Effector CD4-positive, alpha-beta T cell (primary cell): ENCODE measurements around the gene HS6ST2.
"Not testable (repeated sequence)": the region's sequence is repeated elsewhere in the genome, so short reads cannot be mapped to it uniquely, and the experiment has no call there.

Source experiments
- DNase-seq: peaks from one replicate; pipeline ENCODE4 v3.0.0-alpha.2; 2020

The HS6ST2 gene

DNA sequence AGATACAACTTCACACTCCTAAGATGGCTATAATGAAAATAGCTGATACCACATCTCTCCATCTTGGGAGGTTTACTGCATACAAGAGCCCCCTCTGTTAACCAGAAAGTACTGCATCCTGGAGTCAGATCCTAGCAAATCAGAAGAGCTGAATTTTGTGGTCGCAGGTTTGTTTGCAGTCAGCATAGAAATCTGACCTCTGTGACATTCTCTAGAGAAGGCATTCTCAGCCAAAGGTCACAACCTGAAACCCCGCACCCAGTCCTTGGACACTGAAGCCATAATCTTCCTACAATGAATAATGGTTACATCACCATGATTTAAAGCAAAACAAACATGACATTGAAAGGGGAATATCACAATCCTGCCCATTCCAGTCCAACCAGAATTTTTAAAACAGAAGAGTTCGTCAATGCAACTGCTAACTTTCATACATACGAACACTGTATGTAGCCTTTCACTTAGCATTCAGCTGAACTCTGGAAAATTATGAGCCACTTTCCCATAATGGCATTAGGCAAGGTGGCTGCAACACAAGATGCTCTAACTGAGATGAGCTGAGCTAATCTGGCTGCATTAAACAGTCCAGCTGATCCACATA lies 17.6 kb downstream of the HS6ST2 start:
- DNase-seq: no peak

DNA sequence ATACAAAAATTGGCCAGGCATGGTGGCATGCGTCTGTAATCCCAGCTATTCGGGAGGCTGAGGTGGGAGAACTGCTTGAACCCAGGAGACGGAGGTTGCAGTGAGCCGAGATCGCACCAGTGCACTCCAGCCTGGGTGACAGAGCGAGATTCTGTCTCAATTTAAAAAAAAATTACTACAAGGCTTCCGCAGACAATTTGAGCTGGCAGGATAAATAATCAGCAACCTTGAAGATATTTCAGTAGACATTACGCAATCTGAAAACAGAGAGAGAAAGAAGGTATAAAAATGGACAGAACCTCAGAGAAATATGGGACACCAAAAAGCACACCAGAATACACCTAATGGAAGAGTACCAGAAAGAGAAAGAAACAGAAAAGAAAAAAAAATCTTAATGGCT lies 25.3 kb downstream of the HS6ST2 start:
- no peak for DNase-seq

DNA sequence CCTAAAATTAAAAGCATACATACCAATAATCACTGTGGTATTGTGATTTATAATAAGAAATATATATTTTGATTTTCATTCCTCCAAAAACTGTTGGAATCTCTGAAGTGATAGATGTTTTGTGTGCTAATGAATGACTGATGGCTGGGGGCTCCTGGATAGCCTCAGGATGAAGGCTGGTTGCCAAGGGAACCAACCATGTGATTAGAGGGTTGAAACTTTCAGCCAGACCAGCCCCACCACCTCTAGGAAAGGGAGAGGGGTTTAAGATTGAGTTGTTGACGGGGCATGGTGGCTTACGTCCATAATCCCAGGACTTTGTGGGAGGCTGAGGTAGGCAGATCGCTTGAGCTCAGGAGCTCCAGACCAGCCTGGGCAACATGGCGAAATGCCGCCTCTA lies 34.0 kb downstream of the HS6ST2 start:
- no peak for DNase-seq

DNA sequence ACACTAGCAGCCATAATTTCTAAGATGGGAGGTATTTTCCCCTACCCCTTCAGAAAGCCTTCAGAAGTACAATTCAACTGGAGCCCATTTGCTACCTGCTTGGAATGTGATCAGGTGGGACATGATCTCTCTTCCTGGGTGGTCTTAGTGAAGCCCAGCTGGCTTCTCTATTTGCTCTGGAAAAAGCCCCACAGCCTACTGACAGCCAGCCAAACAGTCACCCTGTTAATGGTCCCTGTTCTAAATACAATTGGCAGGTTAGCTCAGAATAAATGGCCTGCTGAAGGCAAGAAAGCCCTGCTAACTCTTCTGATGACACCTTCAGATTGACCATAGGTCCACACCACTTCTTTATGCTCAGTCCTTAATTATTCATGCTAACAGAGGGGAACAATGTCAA lies 39.9 kb downstream of the HS6ST2 start:
- DNase-seq: no peak

DNA sequence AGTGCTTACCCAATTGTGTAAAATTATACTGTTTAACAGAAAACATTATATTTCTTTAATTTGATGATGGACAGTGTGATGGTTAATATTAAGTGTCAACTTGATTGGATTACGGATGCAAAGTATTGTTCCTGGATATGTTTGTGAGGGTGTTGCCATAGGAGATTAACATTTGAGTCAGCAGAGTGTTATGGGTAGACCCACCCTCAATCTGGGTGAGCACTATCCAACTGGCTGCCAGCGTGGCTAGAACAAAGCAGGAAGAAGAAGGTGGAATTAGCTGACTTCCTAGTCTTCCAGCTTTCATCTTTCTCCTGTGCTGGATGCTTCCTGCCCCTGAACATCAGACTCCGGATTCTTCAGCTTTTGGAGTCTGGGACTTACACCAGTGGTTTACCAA lies 42.1 kb downstream of the HS6ST2 start:
- DNase-seq: no peak

DNA sequence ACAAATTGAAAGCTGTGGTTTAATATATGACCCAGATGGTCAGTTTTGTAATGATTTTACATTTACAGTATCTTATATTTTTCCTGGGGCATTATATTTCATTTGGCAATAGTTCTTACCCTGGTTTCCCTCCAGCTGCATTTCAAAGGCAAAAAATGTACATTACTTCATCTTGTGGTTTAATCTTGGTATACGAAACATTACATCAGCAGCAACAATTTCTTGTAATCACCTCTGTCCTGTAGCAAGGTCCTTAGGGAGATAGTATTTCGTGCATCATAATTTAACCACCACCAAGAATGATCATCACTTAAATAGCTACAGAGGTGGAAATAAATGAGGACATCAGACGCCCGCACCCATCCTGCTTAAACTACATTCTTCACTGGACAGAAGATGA lies 48.8 kb downstream of the HS6ST2 start:
- DNase-seq: no peak

DNA sequence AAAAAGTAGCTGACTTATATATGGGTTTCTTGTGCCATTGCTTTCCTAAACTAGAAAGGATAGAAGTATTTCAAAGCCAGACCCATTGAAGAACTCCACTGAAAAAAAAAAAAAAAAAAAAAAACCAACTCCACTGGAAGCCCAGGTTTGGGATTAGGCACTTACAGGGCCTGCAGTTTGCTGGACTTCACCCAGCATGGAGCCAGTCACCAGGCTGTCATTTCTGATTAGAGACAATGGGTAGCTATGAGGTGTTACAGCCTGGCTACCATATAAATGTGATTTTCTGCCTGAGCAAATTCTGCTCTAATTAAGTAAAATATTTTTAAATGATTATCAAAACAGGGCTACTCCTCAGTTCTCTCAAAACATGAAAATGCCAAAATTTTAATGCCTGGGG lies 49.5 kb downstream of the HS6ST2 start:
- no peak for DNase-seq

DNA sequence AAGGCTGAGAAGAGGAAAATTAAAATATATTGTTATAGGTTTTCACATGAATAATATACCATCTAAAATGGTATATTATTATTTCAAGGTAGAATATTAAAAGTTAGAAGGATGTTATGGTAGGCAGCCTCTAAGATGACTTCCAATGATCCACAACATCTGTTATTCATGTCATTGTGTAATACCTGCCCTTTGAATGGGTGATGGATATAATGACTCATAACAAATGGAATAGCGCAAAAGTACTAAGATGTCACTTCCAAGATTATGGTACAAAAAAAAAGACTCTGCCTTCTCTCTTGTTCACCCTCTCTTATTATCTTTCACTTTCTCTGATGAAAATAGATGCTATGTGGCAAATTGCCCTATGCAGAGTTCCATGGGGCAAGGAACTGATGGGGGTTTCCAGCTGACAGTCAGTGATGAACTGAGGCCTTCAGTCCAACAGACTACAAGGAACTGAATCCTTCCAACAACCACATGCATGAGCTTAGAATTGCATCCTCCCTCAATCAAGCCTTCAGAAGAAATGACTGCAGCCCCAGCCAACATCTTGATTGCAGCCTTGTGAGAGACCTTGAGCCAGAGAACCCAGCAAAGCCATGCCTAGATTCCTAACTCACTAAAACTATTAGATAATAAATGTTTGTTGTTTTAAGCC lies 57.7 kb downstream of the HS6ST2 start:
- DNase-seq: no peak

DNA sequence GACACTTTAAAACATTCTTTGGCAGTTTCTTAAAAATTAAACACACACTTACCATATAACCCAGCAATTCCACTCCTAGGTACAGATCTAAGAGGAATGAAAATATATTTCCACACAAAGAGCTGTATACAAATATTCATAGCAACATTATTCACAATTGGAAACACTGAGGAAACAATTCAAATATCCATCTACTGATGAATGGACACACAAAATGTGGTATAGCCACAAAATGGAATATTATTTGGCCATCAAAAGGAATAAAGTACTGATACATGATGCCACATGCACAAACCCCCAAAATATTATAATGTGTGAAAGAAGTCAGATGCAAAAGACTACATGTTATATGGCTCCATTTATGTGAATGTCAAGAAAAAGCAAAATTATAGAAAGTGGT lies 70.9 kb downstream of the HS6ST2 start:
- no peak for DNase-seq

DNA sequence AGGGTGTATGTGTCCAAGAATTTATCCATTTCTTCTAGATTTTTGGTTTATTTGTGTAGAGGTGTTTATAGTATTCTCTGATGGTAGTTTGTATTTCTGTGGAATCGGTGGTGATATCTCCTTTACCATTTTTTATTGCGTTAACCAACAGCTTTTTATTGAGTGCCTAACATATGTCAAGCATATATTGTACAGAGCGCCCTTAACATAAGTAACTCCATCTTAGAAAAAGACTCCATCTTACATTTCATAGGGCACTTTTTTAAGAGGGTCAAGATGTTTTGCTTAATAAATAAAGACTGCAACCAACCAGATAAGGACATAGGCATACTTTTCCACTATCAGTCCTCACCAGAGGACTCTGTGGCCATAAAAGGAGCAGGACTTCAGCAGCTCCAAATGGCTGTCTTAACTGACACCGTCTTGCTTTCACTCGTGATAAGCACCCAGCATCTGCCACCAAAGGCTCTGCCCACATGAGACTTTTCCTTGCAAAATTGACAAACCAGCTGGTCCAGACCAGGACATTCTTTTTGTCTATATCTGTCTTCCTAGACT lies 75.0 kb downstream of the HS6ST2 start:
- DNase-seq: no peak

DNA sequence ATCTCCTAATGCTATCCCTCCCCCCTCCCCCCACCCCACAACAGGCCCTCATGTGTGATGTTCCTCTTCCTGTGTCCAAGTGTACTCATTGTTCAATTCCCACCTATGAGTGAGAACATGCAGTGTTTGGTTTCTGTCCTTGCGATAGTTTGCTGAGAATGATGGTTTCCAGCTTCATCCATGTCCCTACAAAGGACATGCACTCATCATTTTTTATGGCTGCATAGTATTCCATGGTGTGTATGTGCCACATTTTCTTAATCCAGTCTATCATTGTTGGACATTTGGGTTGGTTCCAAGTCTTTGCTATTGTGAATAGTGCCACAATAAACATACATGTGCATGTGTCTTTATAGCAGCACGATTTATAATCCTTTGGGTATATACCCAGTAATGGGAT lies 77.7 kb downstream of the HS6ST2 start:
- DNase-seq: not testable (repeated sequence)

DNA sequence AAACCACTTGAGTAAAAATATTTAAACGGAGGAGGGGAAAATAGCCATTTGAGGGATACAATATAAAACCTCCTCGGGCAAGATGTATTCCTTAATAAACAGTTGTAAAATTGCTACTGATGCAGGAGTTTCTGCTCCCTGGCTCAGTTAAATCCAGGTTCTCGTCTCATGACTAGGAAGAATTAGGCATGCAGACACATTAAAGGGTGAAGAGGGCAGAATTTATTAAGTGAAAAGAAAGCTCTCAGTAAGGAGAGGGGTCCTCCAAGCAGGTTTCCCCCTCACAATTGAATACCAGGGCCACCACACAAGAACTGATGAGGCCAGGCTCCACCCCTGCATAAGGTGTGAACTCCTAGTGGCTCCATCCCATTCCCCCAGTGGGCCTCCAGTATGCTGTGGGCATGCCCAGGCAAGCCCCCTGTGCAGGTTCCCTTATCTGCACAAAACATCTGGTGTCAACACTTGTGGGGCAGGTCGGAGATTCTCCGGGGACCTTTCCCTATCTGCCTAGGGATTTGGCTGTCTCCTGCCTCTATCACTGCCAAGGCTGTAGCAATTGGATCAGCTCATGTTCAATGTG lies 80.4 kb downstream of the HS6ST2 start:
- no peak for DNase-seq

DNA sequence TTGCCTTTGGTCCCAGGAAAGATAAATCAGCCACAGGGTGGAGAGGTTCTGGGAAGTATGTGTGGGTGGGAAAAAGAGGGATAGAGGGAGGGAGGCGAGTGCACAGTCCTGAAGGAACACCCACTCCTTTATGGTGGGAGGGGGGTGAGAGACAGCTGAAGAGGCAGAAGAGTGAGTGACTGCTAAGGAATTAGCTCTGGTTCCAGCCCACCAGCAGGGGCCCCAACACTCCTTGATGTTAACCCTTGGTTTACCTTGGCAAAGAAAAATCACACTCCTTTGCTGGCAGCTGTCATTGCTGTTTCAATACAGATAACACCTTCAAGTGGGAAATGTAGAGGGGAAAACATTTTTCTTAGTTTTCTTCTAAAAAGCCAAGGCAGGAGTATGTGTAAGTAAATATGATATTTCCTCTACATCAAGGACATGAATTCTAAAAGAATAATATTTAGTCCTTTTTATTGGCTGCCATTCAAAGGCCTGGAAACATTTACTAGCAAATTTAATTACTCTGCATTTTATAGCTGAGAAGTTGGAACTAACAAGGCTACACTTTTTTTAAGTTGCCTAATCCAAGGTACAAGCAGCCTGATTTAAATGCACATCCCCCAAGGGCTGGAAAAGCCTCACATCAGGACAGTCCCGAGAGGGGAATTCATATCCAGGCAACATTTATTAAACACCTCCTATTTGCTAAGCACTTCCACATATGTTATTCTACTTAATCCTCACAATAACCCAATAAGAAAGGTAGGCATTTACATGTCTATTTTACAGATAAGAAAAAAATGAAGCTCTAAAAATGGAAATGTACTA lies 81.7 kb downstream of the HS6ST2 start:
- DNase-seq: no peak

DNA sequence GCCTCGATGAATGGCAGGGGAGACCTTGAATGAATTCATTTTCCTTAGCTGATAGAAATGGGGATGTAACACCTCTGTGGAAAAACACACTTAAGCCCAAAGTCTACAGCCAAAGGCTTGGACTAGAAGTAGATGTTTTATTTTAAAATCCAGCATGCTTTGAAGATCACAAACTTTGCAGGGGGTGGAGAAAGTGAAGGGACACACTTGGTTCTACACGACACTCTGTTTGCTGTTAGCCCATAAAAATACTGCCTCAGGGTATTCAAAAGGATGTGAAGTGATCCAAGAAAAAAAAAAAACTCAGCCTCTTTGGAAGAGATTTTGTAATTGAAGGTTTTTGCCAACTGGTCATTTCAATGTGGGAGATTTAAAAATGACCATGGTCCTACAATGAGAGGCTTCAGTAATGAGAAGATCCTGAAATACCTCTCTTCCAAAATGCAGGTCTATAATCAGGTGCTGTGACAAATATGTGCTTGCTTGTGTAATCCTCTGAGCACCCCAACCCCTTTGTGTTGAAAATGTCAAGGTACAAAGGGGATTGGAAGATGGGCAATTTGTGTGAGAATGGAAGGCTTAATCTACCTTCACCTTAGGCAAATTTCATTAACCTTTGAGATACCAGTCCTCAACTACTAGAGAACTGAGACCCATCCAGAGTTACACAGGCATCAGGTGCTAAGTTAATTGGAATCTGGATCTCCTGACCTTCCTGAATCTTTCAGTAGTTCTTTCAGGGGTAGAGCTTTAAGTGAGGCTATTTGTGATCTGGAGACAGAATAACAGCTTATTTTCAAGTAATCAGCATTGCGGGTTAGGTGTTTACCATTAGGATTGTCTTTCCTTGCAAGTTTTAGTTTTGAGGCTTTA lies 82.5 kb downstream of the HS6ST2 start:
- no peak for DNase-seq

DNA sequence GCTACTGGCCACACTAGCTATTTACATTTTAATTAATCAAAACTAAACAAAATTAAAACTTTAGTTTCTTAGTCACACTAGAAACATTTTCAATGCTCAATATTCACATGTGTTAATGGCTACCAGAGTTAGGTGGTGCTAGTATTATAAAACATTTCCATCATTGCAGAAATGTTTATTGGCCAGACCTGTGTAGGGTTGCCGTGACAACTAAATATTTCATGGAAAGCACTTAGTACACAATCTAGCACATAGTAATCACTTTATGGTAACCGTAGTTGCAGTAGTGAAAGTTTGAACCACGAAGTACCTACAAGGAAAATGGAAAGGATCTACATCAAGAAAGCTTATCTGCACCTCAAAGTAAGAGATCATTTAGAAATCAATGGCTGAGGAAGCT lies 95.9 kb downstream of the HS6ST2 start:
- DNase-seq: no peak

DNA sequence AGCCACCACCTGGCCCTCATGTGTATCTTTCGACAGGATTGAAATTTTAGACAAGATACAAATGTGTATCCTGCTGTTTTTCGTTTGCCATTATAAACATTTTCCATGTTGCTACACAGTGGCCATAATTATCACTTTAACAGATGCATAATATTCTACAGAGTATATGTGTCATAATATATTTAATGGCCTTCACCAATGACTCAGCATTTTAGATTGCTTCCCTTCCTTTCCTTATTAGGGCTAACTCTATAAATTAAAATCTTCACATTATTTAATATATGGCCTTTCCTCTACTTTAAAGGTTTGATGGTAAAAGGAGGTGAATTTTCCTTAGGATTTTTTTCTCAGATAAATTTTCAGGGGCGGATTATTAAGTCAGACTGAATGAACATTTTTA lies 97.4 kb downstream of the HS6ST2 start:
- DNase-seq: no peak

DNA sequence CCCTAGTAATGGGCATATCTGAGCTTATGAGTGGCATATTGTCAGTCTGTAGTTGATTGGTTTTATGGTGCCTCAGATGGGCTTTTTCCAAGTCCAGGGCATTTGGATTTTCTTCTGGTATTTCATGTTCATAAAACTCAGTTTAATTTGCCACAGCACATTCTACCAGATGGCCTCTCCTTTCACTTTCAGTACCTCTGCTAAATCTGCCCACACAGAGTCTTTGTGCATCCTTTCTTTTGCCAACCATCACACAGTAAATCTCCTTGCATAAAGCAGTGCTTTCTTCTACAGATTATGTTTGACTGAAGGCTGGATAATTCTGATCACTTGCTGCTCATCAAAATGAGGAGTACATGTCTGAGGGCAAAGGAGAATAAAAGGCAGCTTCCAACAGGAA lies 98.2 kb downstream of the HS6ST2 start:
- no peak for DNase-seq

DNA sequence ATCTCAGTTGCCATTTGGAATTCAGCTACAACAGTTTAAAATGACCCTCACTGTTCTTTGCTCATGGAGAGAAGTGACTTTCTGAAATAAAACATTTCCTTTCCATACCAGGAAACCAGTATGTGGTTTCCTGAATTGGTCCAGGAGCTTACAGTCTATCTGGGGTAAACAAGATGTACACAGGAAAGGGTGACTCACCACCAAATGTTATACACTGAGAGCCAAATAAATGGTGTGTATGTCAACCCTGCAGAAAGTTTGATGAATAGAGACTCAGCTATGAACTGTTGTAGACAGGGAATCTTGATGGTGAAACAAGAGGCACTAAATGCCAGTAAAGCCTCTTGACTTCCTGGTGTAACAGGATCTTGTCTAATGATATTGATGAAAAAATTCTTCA lies 100.4 kb downstream of the HS6ST2 start:
- no peak for DNase-seq

DNA sequence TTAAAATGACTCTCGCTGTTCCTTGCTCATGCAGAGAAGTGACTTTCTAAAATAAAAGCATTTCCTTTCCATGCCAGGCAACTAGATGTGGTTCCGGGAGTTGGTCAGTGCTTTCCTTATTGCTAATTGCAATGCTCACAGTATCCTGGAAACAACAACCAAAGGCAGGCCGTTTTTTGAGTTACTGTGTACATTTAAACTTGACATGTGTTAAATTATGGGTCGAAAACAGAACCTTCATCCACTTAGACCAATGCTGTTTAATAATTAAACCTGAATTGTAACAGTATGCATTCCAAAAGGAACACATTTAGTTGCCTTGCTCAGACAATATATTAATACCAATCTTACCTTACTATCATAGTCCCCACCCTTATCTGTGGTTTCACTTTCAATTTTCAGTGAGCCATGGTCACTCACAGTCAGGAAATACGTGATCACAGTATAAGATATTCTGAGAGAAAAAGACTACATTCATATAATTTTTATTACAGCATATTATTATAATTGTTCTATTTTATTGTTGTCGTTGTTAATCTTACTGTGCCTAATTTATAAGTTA lies 102.6 kb downstream of the HS6ST2 start:
- DNase-seq: no peak

DNA sequence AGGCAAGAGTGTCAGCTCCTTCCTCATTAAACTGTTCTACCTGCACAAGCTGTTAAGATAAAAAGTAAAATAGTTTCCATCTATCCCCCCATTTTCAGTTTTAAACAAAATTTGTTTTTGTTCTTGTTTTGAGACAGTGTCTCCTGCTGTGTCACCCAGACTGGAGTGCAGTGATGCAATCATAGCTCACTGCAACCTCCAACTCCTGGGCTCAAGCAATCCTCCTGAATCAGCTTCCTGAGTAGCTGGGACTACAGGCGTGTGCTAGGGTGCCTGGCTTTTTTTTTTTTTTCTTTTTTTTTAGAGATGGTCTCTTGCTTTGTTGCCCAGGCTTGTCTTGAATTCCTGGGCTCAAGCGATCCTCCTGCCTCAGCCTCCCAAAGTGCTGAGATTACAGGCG lies 105.4 kb downstream of the HS6ST2 start:
- DNase-seq: no peak

DNA sequence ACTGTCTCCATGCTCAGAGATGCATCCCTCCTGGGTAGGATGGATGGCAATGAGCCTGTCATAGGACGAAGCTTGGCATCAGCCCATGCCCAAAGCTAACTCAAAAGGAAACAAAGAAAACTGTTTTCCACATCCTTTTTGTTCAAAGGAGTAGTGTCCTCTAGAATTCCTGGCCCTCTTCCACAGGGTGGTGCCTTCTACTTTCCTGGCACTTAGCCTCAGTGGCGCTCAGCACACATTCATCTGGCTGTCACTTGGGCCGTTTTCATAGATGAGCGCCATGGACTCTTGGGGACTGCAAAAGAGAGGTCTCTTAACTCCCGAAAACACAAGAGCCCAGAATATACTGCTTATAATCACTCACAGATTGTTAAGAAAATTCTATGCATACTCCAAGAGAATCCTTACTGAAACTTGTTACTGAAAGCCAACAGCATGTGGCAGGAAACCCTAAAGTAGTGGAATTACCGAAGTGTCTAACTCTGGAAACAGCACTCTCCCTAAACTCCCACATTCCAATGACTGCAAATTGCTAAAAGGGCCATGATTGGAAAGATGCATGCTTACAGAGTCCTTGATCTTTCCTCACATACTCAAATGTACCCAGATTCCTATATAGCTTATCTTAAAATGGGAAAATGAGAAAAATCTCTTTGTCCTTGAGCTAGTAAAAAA lies 110.0 kb downstream of the HS6ST2 start:
- no peak for DNase-seq

DNA sequence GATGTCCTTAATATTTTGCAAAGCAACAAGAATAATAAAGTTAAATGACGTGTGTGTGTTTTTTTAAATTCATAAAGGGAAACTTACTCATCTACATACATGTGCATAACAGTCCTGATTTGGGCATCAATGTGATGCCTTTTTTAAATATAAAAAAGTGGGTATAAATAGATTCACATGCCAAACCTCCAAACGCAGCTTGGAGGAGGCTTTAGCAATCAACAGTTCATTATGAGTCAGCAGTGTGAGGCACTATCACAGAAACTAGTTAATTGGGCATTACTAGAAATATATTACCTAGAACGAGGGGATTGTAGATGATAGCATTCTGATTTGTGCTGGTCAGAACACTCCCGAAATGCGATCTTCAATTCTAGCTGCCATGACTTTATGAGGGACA lies 115.1 kb downstream of the HS6ST2 start:
- no peak for DNase-seq
